GM23338 (cell line): ENCODE results near the gene GLRA2. TPM values are rescaled to one million over a fixed set of nuclear protein-coding genes. Genes with fewer than 3 reads are reported as not detected.

Source experiments
- ATAC-seq: fragments of 200-7000 bp; cut with Tn5 transposase; 3 replicates; pipeline ENCODE4 v1.9.1; 2020
- DNase-seq: peaks from one replicate; pipeline ENCODE4 v3.0.0-alpha.2; 2015; ENCODE audit warnings: low spot score
- H2AFZ ChIP-seq: fragments of 200-600 bp; sonication (generic); 2 replicates; pipeline ENCODE4 v1.8.0; 2016; ENCODE audit warnings: antibody characterized with exemption, mild to moderate bottlenecking, moderate library complexity
- H3F3A ChIP-seq: fragments of 200-600 bp; sonication (generic); replicated peaks from 2 replicates; pipeline ENCODE4 v1.8.0; 2017; ENCODE audit warnings: antibody characterized with exemption, mixed run types, low read depth
- H3K27ac ChIP-seq: fragments of 200-600 bp; sonication (generic); 2 replicates; pipeline ENCODE4 v1.6.1; 2016; ENCODE audit warnings: low read depth
- H3K27me3 ChIP-seq: fragments of 200-600 bp; sonication (generic); 2 replicates; pipeline ENCODE4 v1.8.0; 2016; ENCODE audit warnings: mild to moderate bottlenecking, mixed run types, moderate library complexity; ENCODE audit not compliant: insufficient read depth
- H3K36me3 ChIP-seq: fragments of 200-600 bp; sonication (generic); 2 replicates; pipeline ENCODE4 v1.8.0; 2016; ENCODE audit warnings: mild to moderate bottlenecking; ENCODE audit not compliant: insufficient read depth
- H3K4me1 ChIP-seq: fragments of 200-600 bp; sonication (generic); 2 replicates; pipeline ENCODE4 v1.8.0; 2016; ENCODE audit warnings: mild to moderate bottlenecking, moderate library complexity; ENCODE audit not compliant: insufficient read depth
- H3K4me2 ChIP-seq: fragments of 200-600 bp; sonication (generic); 2 replicates; pipeline ENCODE4 v1.7.1; 2017; ENCODE audit warnings: mixed run types
- H3K4me3 ChIP-seq: fragments of 200-600 bp; sonication (generic); 2 replicates; pipeline ENCODE4 v1.6.1; 2016; ENCODE audit warnings: mixed run types
- H3K79me2 ChIP-seq: fragments of 200-600 bp; sonication (generic); replicated peaks from 2 replicates; pipeline ENCODE4 v1.8.0; 2017; ENCODE audit warnings: mild to moderate bottlenecking; ENCODE audit not compliant: insufficient read depth
- H3K9me2 ChIP-seq: fragments of 200-600 bp; sonication (generic); 2 replicates; pipeline ENCODE4 v1.8.0; 2017; ENCODE audit not compliant: insufficient read depth
- H4K20me1 ChIP-seq: fragments of 200-600 bp; sonication (generic); replicated peaks from 2 replicates; pipeline ENCODE4 v1.8.0; 2017; ENCODE audit warnings: mild to moderate bottlenecking; ENCODE audit not compliant: insufficient read depth
- H3K27ac Mint-ChIP-seq: 2 replicates; pipeline ENCODE4 v1.8.0; 2020; ENCODE audit warnings: inconsistent platforms, mild to moderate bottlenecking, moderate library complexity, mixed read lengths
- H3K27me3 Mint-ChIP-seq: 3 replicates; pipeline ENCODE4 v1.8.0; 2022; ENCODE audit warnings: low read depth, mild to moderate bottlenecking, moderate library complexity, mixed read lengths, inconsistent platforms; ENCODE audit not compliant: insufficient read depth, poor library complexity
- H3K36me3 Mint-ChIP-seq: 3 replicates; pipeline ENCODE4 v1.8.0; 2021; ENCODE audit warnings: low read depth, mild to moderate bottlenecking, inconsistent platforms, moderate library complexity, mixed read lengths
- H3K4me1 Mint-ChIP-seq: 3 replicates; pipeline ENCODE4 v1.8.0; 2020; ENCODE audit warnings: mild to moderate bottlenecking, inconsistent platforms, mixed read lengths
- H3K4me3 Mint-ChIP-seq: 3 replicates; pipeline ENCODE4 v1.8.0; 2021; ENCODE audit warnings: moderate library complexity, mild to moderate bottlenecking, inconsistent platforms, mixed read lengths
- H3K9me3 Mint-ChIP-seq: 3 replicates; pipeline ENCODE4 v1.8.0; 2020; ENCODE audit warnings: moderate library complexity, mild to moderate bottlenecking, inconsistent platforms, mixed read lengths
- CREB1 ChIP-seq: fragments of 250-450 bp; sonication (Bioruptor Pico); IDR thresholded peaks from 2 replicates; pipeline ENCODE4 v1.5.0; 2020; ENCODE audit warnings: low read depth, mild to moderate bottlenecking, moderate library complexity
- EZH2phosphoT487 ChIP-seq: fragments of 200-600 bp; sonication (generic); IDR thresholded peaks from one replicate; pipeline ENCODE4 v1.8.1; 2018; ENCODE audit warnings: antibody characterized with exemption; ENCODE audit not compliant: unreplicated experiment
- JUNB ChIP-seq: IDR thresholded peaks from one replicate; pipeline ENCODE4 v1.6.1; 2016; ENCODE audit warnings: antibody characterized with exemption; ENCODE audit not compliant: unreplicated experiment
- POLR2AphosphoS5 ChIP-seq: IDR thresholded peaks from 2 replicates; pipeline ENCODE4 v1.6.1; 2016; ENCODE audit warnings: antibody characterized with exemption, low read depth
- STAT1 ChIP-seq: IDR thresholded peaks from one replicate; pipeline ENCODE4 v1.6.1; 2016; ENCODE audit warnings: antibody characterized with exemption; ENCODE audit not compliant: unreplicated experiment
- ZNF114 ChIP-seq: fragments of 250-450 bp; sonication (Bioruptor Pico); IDR thresholded peaks from 2 replicates; pipeline ENCODE4 v1.5.0; 2020; ENCODE audit warnings: mild to moderate bottlenecking, moderate library complexity
- polyA plus RNA-seq: library from polyadenylated mRNA; unstranded; fragments of >200 nt; fragmentation: Nextera tagmentation; extraction: Ambion mirVana; gene quantifications from 2 replicates; pipeline ENCODE4 v1.2.1, GENCODE V29; 2016
- total RNA-seq: library from RNA; depleted of rRNA; stranded (reverse); fragments of >200 nt; shearing (Covaris generic); gene quantifications from 2 replicates; pipeline ENCODE4 v1.2.3, GENCODE V29; 2014
- TF ChIP-seq, protein P1 (sequence below), 2 experiments: fragments of 200-600 bp in 1 of 2; sonication (generic) in 1 of 2; conservative IDR thresholded peaks; 2 replicates each; pipeline versions ENCODE4 v1.5.1 to v1.6.1; 2016 to 2017; ENCODE audit warnings: antibody characterized with exemption in 2 of 2, low read depth in 2 of 2, mild to moderate bottlenecking in 2 of 2, moderate library complexity in 1 of 2
- TF ChIP-seq, protein P2 (sequence below): IDR thresholded peaks from 2 replicates; pipeline ENCODE4 v1.6.1; 2016; ENCODE audit warnings: antibody characterized with exemption
- TF ChIP-seq, protein P3 (sequence below): IDR thresholded peaks from one replicate; pipeline ENCODE4 v1.6.1; 2018; ENCODE audit warnings: antibody characterized with exemption; ENCODE audit not compliant: unreplicated experiment
- TF ChIP-seq, protein P4 (sequence below): fragments of 250-450 bp; sonication (Bioruptor Pico); IDR thresholded peaks from 2 replicates; pipeline ENCODE4 v1.5.0; 2020; ENCODE audit warnings: mild to moderate bottlenecking, moderate library complexity

The GLRA2 gene
- total and polyA plus RNA-seq, 2 experiments from 2014 or later = not detected

DNA sequence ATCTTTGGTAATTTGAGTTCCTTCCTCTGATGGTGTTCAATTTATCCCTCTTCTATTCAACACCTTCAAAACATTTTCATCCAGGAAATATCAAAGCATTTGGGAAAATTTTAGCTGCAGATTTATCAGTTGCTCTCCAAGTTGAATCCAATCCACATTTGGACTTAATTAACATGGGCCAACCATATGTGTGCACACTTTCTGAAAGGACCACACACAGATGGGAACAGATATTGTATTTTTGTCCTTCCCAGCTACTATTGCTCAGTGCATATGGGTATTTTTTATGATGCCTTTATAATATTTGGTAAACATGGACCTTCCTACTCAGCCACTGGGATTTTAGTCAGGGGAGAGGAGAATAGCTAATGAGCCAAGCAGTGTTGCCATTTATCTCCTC lies 65.2 kb downstream of the GLRA2 start:
- DNase-seq (no peak), ATAC-seq (no peak)
- Mint-ChIP-seq H3K36me3 (no peaks in the 10 kb centered on the region), H3K27ac (no peak overlapping the region), H3K27me3 (no peaks in the 10 kb centered on the region), H3K4me1 (peaks cover 23% of the 10 kb centered on the region), H3K4me3 (no peak overlapping the region), H3K9me3 (no peaks in the 10 kb centered on the region)
- TF ChIP-seq, protein P1, sequence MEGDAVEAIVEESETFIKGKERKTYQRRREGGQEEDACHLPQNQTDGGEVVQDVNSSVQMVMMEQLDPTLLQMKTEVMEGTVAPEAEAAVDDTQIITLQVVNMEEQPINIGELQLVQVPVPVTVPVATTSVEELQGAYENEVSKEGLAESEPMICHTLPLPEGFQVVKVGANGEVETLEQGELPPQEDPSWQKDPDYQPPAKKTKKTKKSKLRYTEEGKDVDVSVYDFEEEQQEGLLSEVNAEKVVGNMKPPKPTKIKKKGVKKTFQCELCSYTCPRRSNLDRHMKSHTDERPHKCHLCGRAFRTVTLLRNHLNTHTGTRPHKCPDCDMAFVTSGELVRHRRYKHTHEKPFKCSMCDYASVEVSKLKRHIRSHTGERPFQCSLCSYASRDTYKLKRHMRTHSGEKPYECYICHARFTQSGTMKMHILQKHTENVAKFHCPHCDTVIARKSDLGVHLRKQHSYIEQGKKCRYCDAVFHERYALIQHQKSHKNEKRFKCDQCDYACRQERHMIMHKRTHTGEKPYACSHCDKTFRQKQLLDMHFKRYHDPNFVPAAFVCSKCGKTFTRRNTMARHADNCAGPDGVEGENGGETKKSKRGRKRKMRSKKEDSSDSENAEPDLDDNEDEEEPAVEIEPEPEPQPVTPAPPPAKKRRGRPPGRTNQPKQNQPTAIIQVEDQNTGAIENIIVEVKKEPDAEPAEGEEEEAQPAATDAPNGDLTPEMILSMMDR (conservative IDR thresholded peaks at IDR 0.05; ENCODE audit: low read depth in 2 of 2) = no peak
- TF ChIP-seq JUNB = no peak
- TF ChIP-seq STAT1 = no peak
- TF ChIP-seq, protein P2, sequence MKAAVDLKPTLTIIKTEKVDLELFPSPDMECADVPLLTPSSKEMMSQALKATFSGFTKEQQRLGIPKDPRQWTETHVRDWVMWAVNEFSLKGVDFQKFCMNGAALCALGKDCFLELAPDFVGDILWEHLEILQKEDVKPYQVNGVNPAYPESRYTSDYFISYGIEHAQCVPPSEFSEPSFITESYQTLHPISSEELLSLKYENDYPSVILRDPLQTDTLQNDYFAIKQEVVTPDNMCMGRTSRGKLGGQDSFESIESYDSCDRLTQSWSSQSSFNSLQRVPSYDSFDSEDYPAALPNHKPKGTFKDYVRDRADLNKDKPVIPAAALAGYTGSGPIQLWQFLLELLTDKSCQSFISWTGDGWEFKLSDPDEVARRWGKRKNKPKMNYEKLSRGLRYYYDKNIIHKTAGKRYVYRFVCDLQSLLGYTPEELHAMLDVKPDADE = no peak
- TF ChIP-seq, protein P3, sequence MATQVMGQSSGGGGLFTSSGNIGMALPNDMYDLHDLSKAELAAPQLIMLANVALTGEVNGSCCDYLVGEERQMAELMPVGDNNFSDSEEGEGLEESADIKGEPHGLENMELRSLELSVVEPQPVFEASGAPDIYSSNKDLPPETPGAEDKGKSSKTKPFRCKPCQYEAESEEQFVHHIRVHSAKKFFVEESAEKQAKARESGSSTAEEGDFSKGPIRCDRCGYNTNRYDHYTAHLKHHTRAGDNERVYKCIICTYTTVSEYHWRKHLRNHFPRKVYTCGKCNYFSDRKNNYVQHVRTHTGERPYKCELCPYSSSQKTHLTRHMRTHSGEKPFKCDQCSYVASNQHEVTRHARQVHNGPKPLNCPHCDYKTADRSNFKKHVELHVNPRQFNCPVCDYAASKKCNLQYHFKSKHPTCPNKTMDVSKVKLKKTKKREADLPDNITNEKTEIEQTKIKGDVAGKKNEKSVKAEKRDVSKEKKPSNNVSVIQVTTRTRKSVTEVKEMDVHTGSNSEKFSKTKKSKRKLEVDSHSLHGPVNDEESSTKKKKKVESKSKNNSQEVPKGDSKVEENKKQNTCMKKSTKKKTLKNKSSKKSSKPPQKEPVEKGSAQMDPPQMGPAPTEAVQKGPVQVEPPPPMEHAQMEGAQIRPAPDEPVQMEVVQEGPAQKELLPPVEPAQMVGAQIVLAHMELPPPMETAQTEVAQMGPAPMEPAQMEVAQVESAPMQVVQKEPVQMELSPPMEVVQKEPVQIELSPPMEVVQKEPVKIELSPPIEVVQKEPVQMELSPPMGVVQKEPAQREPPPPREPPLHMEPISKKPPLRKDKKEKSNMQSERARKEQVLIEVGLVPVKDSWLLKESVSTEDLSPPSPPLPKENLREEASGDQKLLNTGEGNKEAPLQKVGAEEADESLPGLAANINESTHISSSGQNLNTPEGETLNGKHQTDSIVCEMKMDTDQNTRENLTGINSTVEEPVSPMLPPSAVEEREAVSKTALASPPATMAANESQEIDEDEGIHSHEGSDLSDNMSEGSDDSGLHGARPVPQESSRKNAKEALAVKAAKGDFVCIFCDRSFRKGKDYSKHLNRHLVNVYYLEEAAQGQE = no peak
- TF ChIP-seq CREB1 (CRISPR knock-in tag) = no peak
- TF ChIP-seq POLR2AphosphoS5 = no peak
- no peak for TF ChIP-seq EZH2phosphoT487
- TF ChIP-seq, protein P4, sequence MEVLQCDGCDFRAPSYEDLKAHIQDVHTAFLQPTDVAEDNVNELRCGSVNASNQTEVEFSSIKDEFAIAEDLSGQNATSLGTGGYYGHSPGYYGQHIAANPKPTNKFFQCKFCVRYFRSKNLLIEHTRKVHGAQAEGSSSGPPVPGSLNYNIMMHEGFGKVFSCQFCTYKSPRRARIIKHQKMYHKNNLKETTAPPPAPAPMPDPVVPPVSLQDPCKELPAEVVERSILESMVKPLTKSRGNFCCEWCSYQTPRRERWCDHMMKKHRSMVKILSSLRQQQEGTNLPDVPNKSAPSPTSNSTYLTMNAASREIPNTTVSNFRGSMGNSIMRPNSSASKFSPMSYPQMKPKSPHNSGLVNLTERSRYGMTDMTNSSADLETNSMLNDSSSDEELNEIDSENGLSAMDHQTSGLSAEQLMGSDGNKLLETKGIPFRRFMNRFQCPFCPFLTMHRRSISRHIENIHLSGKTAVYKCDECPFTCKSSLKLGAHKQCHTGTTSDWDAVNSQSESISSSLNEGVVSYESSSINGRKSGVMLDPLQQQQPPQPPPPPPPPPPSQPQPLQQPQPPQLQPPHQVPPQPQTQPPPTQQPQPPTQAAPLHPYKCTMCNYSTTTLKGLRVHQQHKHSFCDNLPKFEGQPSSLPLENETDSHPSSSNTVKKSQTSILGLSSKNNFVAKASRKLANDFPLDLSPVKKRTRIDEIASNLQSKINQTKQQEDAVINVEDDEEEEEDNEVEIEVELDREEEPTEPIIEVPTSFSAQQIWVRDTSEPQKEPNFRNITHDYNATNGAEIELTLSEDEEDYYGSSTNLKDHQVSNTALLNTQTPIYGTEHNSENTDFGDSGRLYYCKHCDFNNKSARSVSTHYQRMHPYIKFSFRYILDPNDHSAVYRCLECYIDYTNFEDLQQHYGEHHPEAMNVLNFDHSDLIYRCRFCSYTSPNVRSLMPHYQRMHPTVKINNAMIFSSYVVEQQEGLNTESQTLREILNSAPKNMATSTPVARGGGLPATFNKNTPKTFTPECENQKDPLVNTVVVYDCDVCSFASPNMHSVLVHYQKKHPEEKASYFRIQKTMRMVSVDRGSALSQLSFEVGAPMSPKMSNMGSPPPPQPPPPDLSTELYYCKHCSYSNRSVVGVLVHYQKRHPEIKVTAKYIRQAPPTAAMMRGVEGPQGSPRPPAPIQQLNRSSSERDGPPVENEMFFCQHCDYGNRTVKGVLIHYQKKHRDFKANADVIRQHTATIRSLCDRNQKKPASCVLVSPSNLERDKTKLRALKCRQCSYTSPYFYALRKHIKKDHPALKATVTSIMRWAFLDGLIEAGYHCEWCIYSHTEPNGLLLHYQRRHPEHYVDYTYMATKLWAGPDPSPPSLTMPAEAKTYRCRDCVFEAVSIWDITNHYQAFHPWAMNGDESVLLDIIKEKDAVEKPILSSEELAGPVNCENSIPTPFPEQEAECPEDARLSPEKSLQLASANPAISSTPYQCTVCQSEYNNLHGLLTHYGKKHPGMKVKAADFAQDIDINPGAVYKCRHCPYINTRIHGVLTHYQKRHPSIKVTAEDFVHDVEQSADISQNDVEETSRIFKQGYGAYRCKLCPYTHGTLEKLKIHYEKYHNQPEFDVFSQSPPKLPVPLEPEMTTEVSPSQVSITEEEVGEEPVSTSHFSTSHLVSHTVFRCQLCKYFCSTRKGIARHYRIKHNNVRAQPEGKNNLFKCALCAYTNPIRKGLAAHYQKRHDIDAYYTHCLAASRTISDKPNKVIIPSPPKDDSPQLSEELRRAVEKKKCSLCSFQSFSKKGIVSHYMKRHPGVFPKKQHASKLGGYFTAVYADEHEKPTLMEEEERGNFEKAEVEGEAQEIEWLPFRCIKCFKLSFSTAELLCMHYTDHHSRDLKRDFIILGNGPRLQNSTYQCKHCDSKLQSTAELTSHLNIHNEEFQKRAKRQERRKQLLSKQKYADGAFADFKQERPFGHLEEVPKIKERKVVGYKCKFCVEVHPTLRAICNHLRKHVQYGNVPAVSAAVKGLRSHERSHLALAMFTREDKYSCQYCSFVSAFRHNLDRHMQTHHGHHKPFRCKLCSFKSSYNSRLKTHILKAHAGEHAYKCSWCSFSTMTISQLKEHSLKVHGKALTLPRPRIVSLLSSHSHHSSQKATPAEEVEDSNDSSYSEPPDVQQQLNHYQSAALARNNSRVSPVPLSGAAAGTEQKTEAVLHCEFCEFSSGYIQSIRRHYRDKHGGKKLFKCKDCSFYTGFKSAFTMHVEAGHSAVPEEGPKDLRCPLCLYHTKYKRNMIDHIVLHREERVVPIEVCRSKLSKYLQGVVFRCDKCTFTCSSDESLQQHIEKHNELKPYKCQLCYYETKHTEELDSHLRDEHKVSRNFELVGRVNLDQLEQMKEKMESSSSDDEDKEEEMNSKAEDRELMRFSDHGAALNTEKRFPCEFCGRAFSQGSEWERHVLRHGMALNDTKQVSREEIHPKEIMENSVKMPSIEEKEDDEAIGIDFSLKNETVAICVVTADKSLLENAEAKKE (CRISPR knock-in tag) = no peak
- no peak for TF ChIP-seq ZNF114 (CRISPR knock-in tag)
- Histone ChIP-seq H3K4me1 (peaks cover 10% of the 10 kb centered on the region), H3K9me2 (no peaks in the 10 kb centered on the region), H2AFZ (no peak overlapping the region), H3K79me2 (no peaks in the 10 kb centered on the region), H4K20me1 (no peaks in the 10 kb centered on the region), H3K4me3 (no peak overlapping the region), H3K27me3 (no peaks in the 10 kb centered on the region), H3K4me2 (no peak overlapping the region), H3K36me3 (no peaks in the 10 kb centered on the region), H3K27ac (no peak overlapping the region), H3F3A (no peaks in the 10 kb centered on the region)
